Duodenal mucosa (tissue), 2 donors: ENCODE data around the gene CDR2L.
"Not testable (repeated sequence)": the region's sequence is repeated elsewhere in the genome, so short reads cannot be mapped to it uniquely, and the experiment has no call there.

Experiments used
- H3K27ac ChIP-seq: one replicate; pipeline ENCODE4 v1.7.0; 2013; ENCODE audit warnings: low read depth, low read length
- H3K27me3 ChIP-seq, 2 donors: one replicate each; pipeline ENCODE4 v1.7.0; 2013; ENCODE audit warnings: low read length in 2 of 2, control low read depth in 1 of 2; ENCODE audit not compliant: insufficient read depth in 2 of 2, control insufficient read depth in 1 of 2
- H3K36me3 ChIP-seq, 2 donors: one replicate each; pipeline ENCODE4 v1.7.0; 2013; ENCODE audit warnings: low read length in 2 of 2, control low read depth in 1 of 2; ENCODE audit not compliant: insufficient read depth in 2 of 2, control insufficient read depth in 1 of 2
- H3K4me1 ChIP-seq, 2 donors: one replicate each; pipeline ENCODE4 v1.7.0; 2013; ENCODE audit warnings: low read length in 2 of 2, control low read depth in 1 of 2; ENCODE audit not compliant: insufficient read depth in 2 of 2, control insufficient read depth in 1 of 2
- H3K4me3 ChIP-seq, 2 donors: one replicate each; pipeline ENCODE4 v1.7.0; 2013; ENCODE audit warnings: low read length in 2 of 2, low read depth in 1 of 2
- H3K9ac ChIP-seq, 2 donors: one replicate each; pipeline ENCODE4 v1.7.0; 2013; ENCODE audit warnings: low read length in 2 of 2, low read depth in 1 of 2
- H3K9me3 ChIP-seq, 2 donors: one replicate each; pipeline ENCODE4 v1.7.0; 2013; ENCODE audit warnings: low read length in 2 of 2, control low read depth in 1 of 2; ENCODE audit not compliant: control insufficient read depth in 1 of 2

CDR2L gene

GRCh38 chr17:74998783-74999182 lies 11.4 kb downstream of the CDR2L start:
- H3K4me3 ChIP-seq, result no peak overlapping the region
- H3K4me1 ChIP-seq, result peaks cover 1 to 8% of the 10 kb centered on the region in 2 donors
- H3K9me3 ChIP-seq, result no peaks in the 10 kb centered on the region
- H3K27ac ChIP-seq, result no peak overlapping the region
- H3K36me3 ChIP-seq, result peaks cover 6 to 58% of the 10 kb centered on the region in 2 donors
- no peaks in the 10 kb centered on the region for H3K27me3 ChIP-seq
- no peak overlapping the region for H3K9ac ChIP-seq

GRCh38 chr17:74999523-74999922 lies 12.1 kb downstream of the CDR2L start:
- H3K4me3 ChIP-seq, result no peak overlapping the region
- H3K27ac ChIP-seq, result no peak overlapping the region
- H3K9me3 ChIP-seq, result no peaks in the 10 kb centered on the region
- H3K4me1 ChIP-seq, result peaks cover 0 to under 1% of the 10 kb centered on the region in 2 donors
- peaks cover 6 to 63% of the 10 kb centered on the region in 2 donors for H3K36me3 ChIP-seq
- no peak overlapping the region for H3K9ac ChIP-seq
- H3K27me3 ChIP-seq, result no peaks in the 10 kb centered on the region

- Histone ChIP-seq H3K4me3 (no peak overlapping the region), H3K36me3 (peaks cover 6 to 63% of the 10 kb centered on the region in 2 donors), H3K27ac (no peak overlapping the region), H3K27me3 (no peaks in the 10 kb centered on the region), H3K4me1 (no peaks in the 10 kb centered on the region), H3K9me3 (no peaks in the 10 kb centered on the region), H3K9ac (no peak overlapping the region)
Measured at GRCh38 chr17:75001915-75002843, 14.7 kb downstream of the CDR2L start.

- H3K36me3 ChIP-seq, result peaks cover 6 to 60% of the 10 kb centered on the region in 2 donors
- no peaks in the 10 kb centered on the region for H3K9me3 ChIP-seq
Measured at GRCh38 chr17:75003070-75003956, 15.9 kb downstream of the CDR2L start.

GRCh38 chr17:75003957-75004355 lies 16.5 kb downstream of the CDR2L start:
- Histone ChIP-seq H3K4me1 (no peaks in the 10 kb centered on the region), H3K27ac (no peak overlapping the region), H3K9ac (no peak overlapping the region), H3K36me3 (peaks cover 6 to 55% of the 10 kb centered on the region in 2 donors), H3K9me3 (no peaks in the 10 kb centered on the region), H3K27me3 (no peaks in the 10 kb centered on the region), H3K4me3 (no peak overlapping the region)

More at GRCh38 chr17:75003070-75003956, 15.9 kb downstream of the CDR2L start:
- H3K9ac ChIP-seq, result no peak overlapping the region
- H3K27me3 ChIP-seq, result no peaks in the 10 kb centered on the region
- no peak overlapping the region for H3K4me3 ChIP-seq
- H3K27ac ChIP-seq, result no peak overlapping the region
- H3K4me1 ChIP-seq, result no peaks in the 10 kb centered on the region

GRCh38 chr17:75004371-75004770 lies 16.9 kb downstream of the CDR2L start:
- no peak overlapping the region for H3K9ac ChIP-seq
- no peak overlapping the region for H3K4me3 ChIP-seq
- H3K9me3 ChIP-seq, result no peaks in the 10 kb centered on the region
- no peaks in the 10 kb centered on the region for H3K4me1 ChIP-seq
- no peaks in the 10 kb centered on the region for H3K27me3 ChIP-seq
- H3K36me3 ChIP-seq, result peaks cover 6 to 51% of the 10 kb centered on the region in 2 donors
- no peak overlapping the region for H3K27ac ChIP-seq

GRCh38 chr17:75005291-75005690 lies 17.9 kb downstream of the CDR2L start:
- Histone ChIP-seq H3K36me3 (peaks cover 6 to 44% of the 10 kb centered on the region in 2 donors), H3K9me3 (no peaks in the 10 kb centered on the region), H3K27me3 (no peaks in the 10 kb centered on the region), H3K4me3 (no peak overlapping the region), H3K9ac (no peak overlapping the region), H3K4me1 (no peaks in the 10 kb centered on the region), H3K27ac (no peak overlapping the region)

GRCh38 chr17:75006084-75006483 lies 18.7 kb downstream of the CDR2L start:
- H3K27ac ChIP-seq, H3K4me3 ChIP-seq, H3K9ac ChIP-seq, H3K9me3 ChIP-seq, H3K27me3 ChIP-seq, H3K4me1 ChIP-seq: not testable (repeated sequence)
- H3K36me3 ChIP-seq, result peaks cover 6 to 40% of the 10 kb centered on the region in 2 donors

GRCh38 chr17:75006653-75007052 lies 19.2 kb downstream of the CDR2L start:
- Histone ChIP-seq H3K36me3 (peaks cover 5 to 34% of the 10 kb centered on the region in 2 donors), H3K4me3 (no peak overlapping the region), H3K9ac (no peak overlapping the region), H3K27ac (no peak overlapping the region), H3K27me3 (no peaks in the 10 kb centered on the region), H3K4me1 (peaks cover 0 to 3% of the 10 kb centered on the region in 2 donors), H3K9me3 (no peaks in the 10 kb centered on the region)

- H3K9ac ChIP-seq, result no peak overlapping the region
- peaks cover 7 to 16% of the 10 kb centered on the region in 2 donors for H3K4me1 ChIP-seq
- no peaks in the 10 kb centered on the region for H3K27me3 ChIP-seq
- no peak overlapping the region for H3K4me3 ChIP-seq
- no peak overlapping the region for H3K27ac ChIP-seq
- no peaks in the 10 kb centered on the region for H3K9me3 ChIP-seq
- H3K36me3 ChIP-seq, result peaks cover 0 to 17% of the 10 kb centered on the region in 2 donors
Measured at GRCh38 chr17:75008373-75008772, 20.9 kb downstream of the CDR2L start.
